Astrocyte of the cerebellum (primary cell): ENCODE measurements around the gene PMEPA1.

Source experiments
- DNase-seq: peaks from one replicate; pipeline ENCODE4 v3.0.0-alpha.2; 2011; ENCODE audit warnings: low read depth
- H3K4me3 ChIP-seq: 2 replicates; pipeline ENCODE4 v1.5.1; 2011; ENCODE audit warnings: mild to moderate bottlenecking, low read depth, low read length, moderate library complexity
- CTCF ChIP-seq: IDR thresholded peaks from 2 replicates; pipeline ENCODE4 v1.5.1; 2012; ENCODE audit warnings: low read length, low read depth, moderate library complexity, mild to moderate bottlenecking; ENCODE audit errors: missing control alignments
- in situ Hi-C: cut with HindIII; loops from 2 replicates; pipeline ENCODE4 v1.10.0; 2017; ENCODE audit warnings: low sequenced_read_pairs

Gene PMEPA1

GRCh38 chr20:57600320-57601210 is 109.2 kb downstream of the PMEPA1 start:
- DNase-seq, result no peak
- in situ Hi-C loops, result no loop called here
- no peak for TF ChIP-seq CTCF
- no peak overlapping the region for H3K4me3 ChIP-seq

GRCh38 chr20:57598491-57598890 is 111.3 kb downstream of the PMEPA1 start:
- in situ Hi-C loops, result no loop called here
- no peak for TF ChIP-seq CTCF
- no peak for DNase-seq
- no peak overlapping the region for H3K4me3 ChIP-seq
